IPS DF 19.7 (cell line): ENCODE data around the gene USP13.
"Not testable (repeated sequence)": the region's sequence is repeated elsewhere in the genome, so short reads cannot be mapped to it uniquely, and the experiment has no call there.

Experiments used
- DNase-seq: peaks from one replicate; pipeline ENCODE4 v3.0.0-alpha.2; 2013; ENCODE audit warnings: low read depth, low spot score

USP13 gene, protein sequence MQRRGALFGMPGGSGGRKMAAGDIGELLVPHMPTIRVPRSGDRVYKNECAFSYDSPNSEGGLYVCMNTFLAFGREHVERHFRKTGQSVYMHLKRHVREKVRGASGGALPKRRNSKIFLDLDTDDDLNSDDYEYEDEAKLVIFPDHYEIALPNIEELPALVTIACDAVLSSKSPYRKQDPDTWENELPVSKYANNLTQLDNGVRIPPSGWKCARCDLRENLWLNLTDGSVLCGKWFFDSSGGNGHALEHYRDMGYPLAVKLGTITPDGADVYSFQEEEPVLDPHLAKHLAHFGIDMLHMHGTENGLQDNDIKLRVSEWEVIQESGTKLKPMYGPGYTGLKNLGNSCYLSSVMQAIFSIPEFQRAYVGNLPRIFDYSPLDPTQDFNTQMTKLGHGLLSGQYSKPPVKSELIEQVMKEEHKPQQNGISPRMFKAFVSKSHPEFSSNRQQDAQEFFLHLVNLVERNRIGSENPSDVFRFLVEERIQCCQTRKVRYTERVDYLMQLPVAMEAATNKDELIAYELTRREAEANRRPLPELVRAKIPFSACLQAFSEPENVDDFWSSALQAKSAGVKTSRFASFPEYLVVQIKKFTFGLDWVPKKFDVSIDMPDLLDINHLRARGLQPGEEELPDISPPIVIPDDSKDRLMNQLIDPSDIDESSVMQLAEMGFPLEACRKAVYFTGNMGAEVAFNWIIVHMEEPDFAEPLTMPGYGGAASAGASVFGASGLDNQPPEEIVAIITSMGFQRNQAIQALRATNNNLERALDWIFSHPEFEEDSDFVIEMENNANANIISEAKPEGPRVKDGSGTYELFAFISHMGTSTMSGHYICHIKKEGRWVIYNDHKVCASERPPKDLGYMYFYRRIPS

DNA sequence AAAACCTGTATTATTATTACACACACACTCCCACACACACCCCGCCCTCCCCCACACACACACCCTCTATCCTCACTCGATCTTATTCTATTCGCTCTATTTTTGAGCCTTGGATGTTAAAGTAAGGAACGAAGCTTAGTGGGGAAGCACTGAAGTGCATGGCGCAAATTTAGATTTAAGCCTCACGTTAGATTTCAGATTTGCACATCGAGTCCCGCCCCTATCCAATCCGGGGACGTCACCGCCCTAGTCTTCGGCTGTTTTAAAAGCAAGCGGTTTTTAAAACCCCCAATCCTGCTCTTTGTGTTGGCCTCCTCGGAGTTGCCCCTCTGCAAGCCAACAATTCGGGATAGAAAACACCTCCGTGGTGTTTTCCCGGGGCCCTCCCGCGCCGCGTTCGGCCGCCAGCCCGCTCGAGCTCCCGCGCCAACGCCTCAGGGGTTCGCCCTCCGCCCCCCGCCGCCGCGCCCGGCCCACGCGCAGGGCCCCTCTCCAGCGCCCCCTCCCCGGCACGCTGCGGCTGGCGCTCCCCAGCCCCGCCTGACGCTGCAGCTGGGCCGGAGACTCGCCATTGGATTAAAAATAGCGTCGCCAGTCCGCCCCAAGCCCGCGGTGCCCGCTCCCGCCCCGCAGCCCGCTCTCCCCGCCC lies at the start of gene USP13:
USP13 (plus strand) TSS at position 594 of the 649 bp plus-strand sequence. CDS start 186 bp downstream, outside the sequence.
- no peak for DNase-seq

GRCh38 chr3:179603321-179603720 lies 49.5 kb upstream of the USP13 start:
- no peak for DNase-seq

GRCh38 chr3:179603831-179604230 lies 49.0 kb upstream of the USP13 start:
- no peak for DNase-seq

DNA sequence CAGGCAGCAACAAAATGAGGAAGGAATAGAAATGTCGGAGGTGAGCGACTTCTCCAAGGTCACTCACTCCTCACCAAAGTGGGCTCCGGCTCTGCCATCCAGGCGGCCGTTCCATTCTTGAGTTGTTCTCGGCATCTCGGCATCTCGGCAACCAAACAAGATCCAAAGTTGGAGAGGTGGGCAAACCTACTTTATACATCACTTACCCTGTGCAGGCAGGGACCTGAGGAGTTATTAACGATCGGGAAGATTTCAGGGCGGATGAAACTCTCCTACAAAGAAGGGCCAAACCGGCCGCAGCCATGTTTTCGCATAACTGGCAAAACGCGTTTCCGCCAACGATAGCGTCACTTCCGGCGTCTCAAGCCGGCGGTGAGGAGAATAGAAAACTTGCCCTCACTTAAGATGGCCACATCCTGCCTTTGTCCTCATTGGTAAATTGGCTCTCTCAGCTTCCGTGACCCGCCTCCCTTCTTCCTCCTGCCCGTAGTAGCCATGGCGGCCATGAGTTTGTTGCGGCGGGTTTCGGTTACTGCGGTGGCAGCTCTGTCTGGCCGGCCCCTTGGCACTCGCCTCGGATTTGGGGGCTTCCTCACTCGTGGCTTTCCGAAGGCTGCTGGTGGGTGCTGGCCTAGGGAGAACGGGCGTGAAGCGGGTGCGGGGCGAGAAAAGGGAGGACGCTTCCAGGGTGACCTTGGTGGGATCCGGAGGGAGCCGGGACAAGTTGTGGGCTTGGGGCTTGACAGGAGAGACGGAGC lies 48.3 kb upstream of the USP13 start, which contains the start of the genes MRPL47 and NDUFB5:
MRPL47 (minus strand) TSS at position 318 of the 758 bp plus-strand sequence; CDS start at position 304, 14 bp downstream.
NDUFB5 (plus strand) TSS at position 474 of the 758 bp plus-strand sequence; CDS start at position 496, 22 bp downstream.
- DNase-seq, result peak; percentile 92

DNA sequence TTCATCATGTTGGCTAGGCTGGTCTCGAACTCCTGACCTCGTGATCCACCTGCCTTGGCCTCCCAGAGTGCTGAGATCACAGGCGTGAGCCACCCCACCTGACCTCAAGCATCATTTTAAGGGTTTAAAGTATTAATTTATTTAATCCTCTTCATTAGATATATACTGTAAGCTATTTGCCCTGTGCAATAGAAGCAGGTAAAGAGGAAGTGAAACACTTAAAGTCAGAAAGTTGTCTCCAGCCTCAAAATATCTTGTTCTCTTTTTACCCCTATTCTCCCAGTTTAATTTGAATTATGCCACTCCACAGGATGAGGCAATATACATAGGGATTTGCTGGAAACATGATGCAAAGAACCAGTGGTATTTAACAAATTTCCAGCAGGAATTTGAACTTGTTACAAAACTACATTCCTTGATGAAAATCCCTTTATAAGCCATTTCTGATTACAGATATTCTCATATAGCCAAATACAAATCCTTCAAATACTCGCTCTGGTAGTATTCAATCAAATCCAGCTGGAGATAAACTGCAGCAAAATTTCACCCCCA lies 46.2 kb upstream of the USP13 start:
- DNase-seq, result no peak

- DNase-seq, result no peak
These were observed 43.7 kb upstream of the USP13 start for GRCh38 chr3:179608931-179609720.

- no peak for DNase-seq
These were observed 42.8 kb upstream of the USP13 start for GRCh38 chr3:179610066-179610465.

DNA sequence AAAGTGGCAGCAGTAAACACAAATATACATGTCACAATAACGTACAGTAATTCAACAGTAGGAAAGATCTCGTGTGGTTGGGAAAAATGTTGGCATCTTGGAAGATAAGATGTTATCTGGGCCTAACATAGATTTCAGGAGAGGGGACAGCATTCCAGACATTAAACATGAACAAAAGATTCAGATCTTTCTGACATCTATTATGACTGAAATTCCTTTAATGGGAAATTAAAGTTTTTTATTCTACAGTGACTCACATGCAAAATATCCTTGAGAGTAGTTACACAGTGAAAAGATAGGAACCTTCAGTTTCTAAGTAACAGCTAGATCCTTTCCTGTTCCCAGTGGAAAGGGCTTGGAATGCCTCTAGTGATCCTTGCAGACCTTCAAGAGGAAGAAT lies 39.0 kb upstream of the USP13 start:
- no peak for DNase-seq

GRCh38 chr3:179615458-179616173 lies 37.2 kb upstream of the USP13 start:
- DNase-seq, result no peak

DNA sequence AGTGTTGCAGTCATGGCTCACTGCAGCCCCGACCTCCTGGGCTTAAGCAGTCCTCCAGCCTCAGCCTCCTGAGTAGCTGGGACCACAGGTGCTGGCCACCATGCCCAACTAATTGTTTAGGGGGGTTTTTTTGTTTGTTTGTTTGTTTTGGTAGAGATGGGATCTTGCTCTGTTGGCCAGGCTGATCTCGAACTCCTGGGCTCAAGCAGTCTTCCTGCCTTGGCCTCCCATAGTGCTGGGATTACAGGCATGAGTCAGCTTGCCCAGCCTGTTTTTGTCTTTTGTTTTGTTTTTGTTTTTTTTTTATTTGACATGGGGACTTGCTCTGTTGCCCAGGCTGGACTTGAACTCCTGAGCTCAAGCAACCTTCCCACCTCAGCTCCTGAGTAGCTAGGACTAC lies 30.8 kb upstream of the USP13 start:
- no peak for DNase-seq

DNA sequence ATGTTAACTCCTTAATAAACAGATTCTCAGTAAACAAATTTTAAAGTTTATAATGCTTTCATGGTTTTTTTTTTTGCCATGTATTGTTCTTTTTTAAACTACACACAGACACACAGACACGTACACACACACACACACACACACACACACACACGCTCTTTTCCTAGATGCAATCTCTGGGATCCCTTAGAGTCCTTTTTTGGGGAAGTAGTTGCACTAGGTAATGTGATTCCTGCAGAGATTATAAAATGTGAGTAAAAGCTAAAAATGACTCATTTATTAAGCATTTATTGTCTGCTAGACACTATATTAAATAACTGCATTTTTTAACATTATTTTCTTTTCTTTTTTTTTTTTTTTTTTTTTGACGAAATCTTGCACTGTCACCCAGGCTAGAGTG lies 28.4 kb upstream of the USP13 start:
- DNase-seq, result no peak

GRCh38 chr3:179630753-179631451 lies 21.9 kb upstream of the USP13 start:
- no peak for DNase-seq

GRCh38 chr3:179640469-179640868 lies 12.4 kb upstream of the USP13 start:
- no peak for DNase-seq

DNA sequence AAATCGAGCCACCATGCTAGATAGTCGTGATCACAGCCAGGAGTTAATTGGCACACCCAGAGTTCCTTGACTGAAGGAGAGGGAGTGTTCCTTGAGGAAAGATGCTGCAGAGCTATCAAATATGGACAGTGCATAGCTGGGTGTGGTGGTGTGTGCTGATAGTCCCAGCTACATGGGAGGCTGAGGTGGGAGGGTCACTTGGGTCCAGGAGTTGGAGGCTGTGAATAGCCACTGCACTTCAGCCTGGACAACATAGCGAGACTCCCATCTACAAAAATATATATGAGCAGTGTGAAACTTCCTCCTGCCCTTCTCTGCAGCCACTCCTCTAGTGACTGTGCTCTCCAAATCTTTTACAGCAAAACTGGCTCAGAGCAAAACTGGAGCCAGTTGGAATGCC lies 10.0 kb upstream of the USP13 start:
- no peak for DNase-seq

GRCh38 chr3:179643837-179644236 lies 9.0 kb upstream of the USP13 start:
- not testable (repeated sequence) for DNase-seq

DNA sequence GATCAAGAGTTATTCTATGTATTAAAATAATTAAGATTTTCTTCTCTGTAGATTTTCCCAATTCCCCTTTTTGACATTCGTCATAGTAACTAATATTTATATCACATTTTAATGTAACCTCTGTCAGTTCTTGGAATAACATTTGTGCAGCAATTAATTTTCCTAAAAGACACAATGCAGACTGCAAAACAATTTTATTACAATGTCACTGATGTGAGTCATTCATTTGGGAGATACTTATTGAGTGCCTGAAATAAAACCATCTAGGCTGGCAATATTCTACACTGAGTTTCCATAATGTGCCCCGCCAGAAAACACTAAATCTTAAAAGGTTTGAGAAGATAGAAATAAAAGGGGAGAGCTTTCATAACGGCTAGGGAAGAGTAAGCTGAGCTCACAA lies 6.7 kb upstream of the USP13 start:
- DNase-seq, result no peak

- no peak for DNase-seq
These were observed 973 bp upstream of the USP13 start for GRCh38 chr3:179651687-179652446.
